Ecto neural progenitor cell (in vitro differentiated cells): ENCODE results near the gene LTBP3.

Experiments
- DNase-seq: peaks from one replicate; pipeline ENCODE4 v3.0.0-alpha.2; 2018; ENCODE audit warnings: low spot score

Gene LTBP3

GRCh38 chr11:65506772-65507505, 51.2 kb downstream of the LTBP3 start:
- no peak for DNase-seq

GRCh38 chr11:65506290-65506771, 51.8 kb downstream of the LTBP3 start:
- no peak for DNase-seq

DNA sequence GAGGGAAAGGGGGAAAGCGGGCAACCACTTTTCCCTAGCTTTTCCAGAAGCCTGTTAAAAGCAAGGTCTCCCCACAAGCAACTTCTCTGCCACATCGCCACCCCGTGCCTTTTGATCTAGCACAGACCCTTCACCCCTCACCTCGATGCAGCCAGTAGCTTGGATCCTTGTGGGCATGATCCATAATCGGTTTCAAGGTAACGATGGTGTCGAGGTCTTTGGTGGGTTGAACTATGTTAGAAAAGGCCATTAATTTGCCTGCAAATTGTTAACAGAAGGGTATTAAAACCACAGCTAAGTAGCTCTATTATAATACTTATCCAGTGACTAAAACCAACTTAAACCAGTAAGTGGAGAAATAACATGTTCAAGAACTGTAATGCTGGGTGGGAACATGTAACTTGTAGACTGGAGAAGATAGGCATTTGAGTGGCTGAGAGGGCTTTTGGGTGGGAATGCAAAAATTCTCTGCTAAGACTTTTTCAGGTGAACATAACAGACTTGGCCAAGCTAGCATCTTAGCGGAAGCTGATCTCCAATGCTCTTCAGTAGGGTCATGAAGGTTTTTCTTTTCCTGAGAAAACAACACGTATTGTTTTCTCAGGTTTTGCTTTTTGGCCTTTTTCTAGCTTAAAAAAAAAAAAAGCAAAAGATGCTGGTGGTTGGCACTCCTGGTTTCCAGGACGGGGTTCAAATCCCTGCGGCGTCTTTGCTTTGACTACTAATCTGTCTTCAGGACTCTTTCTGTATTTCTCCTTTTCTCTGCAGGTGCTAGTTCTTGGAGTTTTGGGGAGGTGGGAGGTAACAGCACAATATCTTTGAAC, 52.5 kb downstream of the LTBP3 start:
- DNase-seq = no peak

DNA sequence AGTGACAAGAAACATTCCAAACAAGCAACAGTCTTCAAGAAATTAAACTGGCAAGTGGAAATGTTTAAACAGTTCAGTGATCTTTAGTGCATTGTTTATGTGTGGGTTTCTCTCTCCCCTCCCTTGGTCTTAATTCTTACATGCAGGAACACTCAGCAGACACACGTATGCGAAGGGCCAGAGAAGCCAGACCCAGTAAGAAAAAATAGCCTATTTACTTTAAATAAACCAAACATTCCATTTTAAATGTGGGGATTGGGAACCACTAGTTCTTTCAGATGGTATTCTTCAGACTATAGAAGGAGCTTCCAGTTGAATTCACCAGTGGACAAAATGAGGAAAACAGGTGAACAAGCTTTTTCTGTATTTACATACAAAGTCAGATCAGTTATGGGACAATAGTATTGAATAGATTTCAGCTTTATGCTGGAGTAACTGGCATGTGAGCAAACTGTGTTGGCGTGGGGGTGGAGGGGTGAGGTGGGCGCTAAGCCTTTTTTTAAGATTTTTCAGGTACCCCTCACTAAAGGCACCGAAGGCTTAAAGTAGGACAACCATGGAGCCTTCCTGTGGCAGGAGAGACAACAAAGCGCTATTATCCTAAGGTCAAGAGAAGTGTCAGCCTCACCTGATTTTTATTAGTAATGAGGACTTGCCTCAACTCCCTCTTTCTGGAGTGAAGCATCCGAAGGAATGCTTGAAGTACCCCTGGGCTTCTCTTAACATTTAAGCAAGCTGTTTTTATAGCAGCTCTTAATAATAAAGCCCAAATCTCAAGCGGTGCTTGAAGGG, 53.3 kb downstream of the LTBP3 start:
- no peak for DNase-seq

GRCh38 chr11:65503949-65504673, 54.0 kb downstream of the LTBP3 start:
- no peak for DNase-seq

DNA sequence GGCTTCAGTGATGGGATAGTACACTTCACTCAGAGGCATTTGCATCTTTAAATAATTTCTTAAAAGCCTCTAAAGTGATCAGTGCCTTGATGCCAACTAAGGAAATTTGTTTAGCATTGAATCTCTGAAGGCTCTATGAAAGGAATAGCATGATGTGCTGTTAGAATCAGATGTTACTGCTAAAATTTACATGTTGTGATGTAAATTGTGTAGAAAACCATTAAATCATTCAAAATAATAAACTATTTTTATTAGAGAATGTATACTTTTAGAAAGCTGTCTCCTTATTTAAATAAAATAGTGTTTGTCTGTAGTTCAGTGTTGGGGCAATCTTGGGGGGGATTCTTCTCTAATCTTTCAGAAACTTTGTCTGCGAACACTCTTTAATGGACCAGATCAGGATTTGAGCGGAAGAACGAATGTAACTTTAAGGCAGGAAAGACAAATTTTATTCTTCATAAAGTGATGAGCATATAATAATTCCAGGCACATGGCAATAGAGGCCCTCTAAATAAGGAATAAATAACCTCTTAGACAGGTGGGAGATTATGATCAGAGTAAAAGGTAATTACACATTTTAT, 54.7 kb downstream of the LTBP3 start:
- DNase-seq = no peak

- no peak for DNase-seq
Observed at GRCh38 chr11:65502555-65503367, 55.4 kb downstream of the LTBP3 start.

DNA sequence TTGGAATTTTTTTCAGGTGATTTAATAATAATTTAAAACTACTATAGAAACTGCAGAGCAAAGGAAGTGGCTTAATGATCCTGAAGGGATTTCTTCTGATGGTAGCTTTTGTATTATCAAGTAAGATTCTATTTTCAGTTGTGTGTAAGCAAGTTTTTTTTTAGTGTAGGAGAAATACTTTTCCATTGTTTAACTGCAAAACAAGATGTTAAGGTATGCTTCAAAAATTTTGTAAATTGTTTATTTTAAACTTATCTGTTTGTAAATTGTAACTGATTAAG, 55.9 kb downstream of the LTBP3 start:
- no peak for DNase-seq

GRCh38 chr11:65501472-65502273, 56.5 kb downstream of the LTBP3 start:
- DNase-seq = no peak

DNA sequence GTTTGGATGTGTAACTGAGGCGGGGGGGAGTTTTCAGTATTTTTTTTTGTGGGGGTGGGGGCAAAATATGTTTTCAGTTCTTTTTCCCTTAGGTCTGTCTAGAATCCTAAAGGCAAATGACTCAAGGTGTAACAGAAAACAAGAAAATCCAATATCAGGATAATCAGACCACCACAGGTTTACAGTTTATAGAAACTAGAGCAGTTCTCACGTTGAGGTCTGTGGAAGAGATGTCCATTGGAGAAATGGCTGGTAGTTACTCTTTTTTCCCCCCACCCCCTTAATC, 57.0 kb downstream of the LTBP3 start:
- no peak for DNase-seq

DNA sequence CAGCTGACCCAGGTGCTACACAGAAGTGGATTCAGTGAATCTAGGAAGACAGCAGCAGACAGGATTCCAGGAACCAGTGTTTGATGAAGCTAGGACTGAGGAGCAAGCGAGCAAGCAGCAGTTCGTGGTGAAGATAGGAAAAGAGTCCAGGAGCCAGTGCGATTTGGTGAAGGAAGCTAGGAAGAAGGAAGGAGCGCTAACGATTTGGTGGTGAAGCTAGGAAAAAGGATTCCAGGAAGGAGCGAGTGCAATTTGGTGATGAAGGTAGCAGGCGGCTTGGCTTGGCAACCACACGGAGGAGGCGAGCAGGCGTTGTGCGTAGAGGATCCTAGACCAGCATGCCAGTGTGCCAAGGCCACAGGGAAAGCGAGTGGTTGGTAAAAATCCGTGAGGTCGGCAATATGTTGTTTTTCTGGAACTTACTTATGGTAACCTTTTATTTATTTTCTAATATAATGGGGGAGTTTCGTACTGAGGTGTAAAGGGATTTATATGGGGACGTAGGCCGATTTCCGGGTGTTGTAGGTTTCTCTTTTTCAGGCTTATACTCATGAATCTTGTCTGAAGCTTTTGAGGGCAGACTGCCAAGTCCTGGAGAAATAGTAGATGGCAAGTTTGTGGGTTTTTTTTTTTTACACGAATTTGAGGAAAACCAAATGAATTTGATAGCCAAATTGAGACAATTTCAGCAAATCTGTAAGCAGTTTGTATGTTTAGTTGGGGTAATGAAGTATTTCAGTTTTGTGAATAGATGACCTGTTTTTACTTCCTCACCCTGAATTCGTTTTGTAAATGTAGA, 57.6 kb downstream of the LTBP3 start:
- DNase-seq = no peak

- DNase-seq = no peak
Observed at GRCh38 chr11:65499713-65500386, 58.3 kb downstream of the LTBP3 start.

- DNase-seq = peak; percentile 95
Observed at GRCh38 chr11:65498977-65499712, 59.0 kb downstream of the LTBP3 start, which contains the start of gene MALAT1. TSS of gene MALAT1 (plus strand) at chr11:65499045.

- DNase-seq = no peak
Observed at GRCh38 chr11:65498727-65498976, 59.5 kb downstream of the LTBP3 start.

DNA sequence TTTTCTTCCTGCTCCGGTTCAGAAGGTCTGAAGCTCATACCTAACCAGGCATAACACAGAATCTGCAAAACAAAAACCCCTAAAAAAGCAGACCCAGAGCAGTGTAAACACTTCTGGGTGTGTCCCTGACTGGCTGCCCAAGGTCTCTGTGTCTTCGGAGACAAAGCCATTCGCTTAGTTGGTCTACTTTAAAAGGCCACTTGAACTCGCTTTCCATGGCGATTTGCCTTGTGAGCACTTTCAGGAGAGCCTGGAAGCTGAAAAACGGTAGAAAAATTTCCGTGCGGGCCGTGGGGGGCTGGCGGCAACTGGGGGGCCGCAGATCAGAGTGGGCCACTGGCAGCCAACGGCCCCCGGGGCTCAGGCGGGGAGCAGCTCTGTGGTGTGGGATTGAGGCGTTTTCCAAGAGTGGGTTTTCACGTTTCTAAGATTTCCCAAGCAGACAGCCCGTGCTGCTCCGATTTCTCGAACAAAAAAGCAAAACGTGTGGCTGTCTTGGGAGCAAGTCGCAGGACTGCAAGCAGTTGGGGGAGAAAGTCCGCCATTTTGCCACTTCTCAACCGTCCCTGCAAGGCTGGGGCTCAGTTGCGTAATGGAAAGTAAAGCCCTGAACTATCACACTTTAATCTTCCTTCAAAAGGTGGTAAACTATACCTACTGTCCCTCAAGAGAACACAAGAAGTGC, 60.0 kb downstream of the LTBP3 start:
- DNase-seq = peak; percentile 69

DNA sequence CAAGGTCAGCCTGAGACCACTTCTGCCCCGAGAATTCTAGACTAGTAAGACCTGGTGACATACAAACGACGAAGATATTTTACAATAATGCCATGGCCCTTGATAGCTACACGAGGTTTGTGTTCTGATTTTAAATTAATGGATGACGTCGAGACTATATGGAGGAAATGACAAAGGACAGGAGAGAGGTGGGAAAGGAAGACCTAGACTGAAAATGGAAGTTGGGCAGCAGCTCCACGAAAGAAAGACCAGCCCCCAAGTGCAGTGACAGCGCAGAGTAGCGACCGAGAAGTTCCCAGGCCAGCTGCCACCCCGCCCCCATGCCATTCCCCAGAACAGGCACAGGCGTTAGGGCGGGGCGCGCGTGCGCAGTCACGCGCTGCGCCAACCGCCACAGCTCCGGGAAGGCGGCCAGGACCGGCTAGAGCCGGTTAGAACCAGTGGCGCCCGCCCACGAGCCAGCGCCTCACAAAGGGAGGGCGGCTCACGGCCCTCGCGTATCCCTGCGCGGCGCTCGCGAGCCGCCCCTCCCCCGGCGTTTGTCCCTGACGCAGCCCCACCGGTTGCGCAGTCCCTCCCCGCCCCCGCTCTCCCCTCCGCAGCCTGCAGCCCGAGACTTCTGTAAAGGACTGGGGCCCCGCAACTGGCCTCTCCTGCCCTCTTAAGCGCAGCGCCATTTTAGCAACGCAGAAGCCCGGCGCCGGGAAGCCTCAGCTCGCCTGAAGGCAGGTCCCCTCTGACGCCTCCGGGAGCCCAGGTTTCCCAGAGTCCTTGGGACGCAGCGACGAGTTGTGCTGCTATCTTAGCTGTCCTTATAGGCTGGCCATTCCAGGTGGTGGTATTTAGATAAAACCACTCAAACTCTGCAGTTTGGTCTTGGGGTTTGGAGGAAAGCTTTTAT, 60.8 kb downstream of the LTBP3 start:
- peak; percentile 99 for DNase-seq
